MM.1S (cell line): ENCODE data around the gene CEP290.

ENCODE experiments used
- DNase-seq: peaks from one replicate; pipeline ENCODE4 v3.0.0-alpha.2; 2015
- H2AFZ ChIP-seq: fragments of 300-600 bp; sonication (generic); 2 replicates; pipeline ENCODE4 v1.6.0; 2016; ENCODE audit warnings: antibody characterized with exemption, low read length
- H3F3A ChIP-seq: fragments of 300-600 bp; sonication (generic); 2 replicates; pipeline ENCODE4 v1.6.1; 2016; ENCODE audit warnings: mild to moderate bottlenecking, antibody characterized with exemption, low read length, moderate library complexity, mixed read lengths; ENCODE audit not compliant: insufficient read depth
- H3K27ac ChIP-seq: fragments of 300-600 bp; sonication (generic); 2 replicates; pipeline ENCODE4 v1.5.1; 2016; ENCODE audit warnings: mild to moderate bottlenecking, low read length
- H3K27me3 ChIP-seq: fragments of 300-600 bp; sonication (generic); replicated peaks from 2 replicates; pipeline ENCODE4 v1.6.0; 2016; ENCODE audit warnings: low read length; ENCODE audit not compliant: insufficient read depth
- H3K36me3 ChIP-seq: fragments of 300-600 bp; sonication (generic); replicated peaks from 2 replicates; pipeline ENCODE4 v1.6.1; 2016; ENCODE audit warnings: mild to moderate bottlenecking, low read length, mixed read lengths; ENCODE audit not compliant: insufficient read depth
- H3K4me1 ChIP-seq: fragments of 300-600 bp; sonication (generic); 2 replicates; pipeline ENCODE4 v1.6.1; 2016; ENCODE audit warnings: low read length, mixed read lengths
- H3K4me2 ChIP-seq: fragments of 300-600 bp; sonication (generic); 2 replicates; pipeline ENCODE4 v1.6.0; 2016; ENCODE audit warnings: low read depth, low read length
- H3K4me3 ChIP-seq: fragments of 300-600 bp; sonication (generic); 2 replicates; pipeline ENCODE4 v1.5.1; 2016; ENCODE audit warnings: low read length, mixed read lengths
- H3K79me2 ChIP-seq: fragments of 300-600 bp; sonication (generic); 2 replicates; pipeline ENCODE4 v1.6.1; 2016; ENCODE audit warnings: mixed run types, low read length, mixed read lengths
- H3K9ac ChIP-seq: fragments of 300-600 bp; sonication (generic); 2 replicates; pipeline ENCODE4 v1.6.1; 2016; ENCODE audit warnings: low read length, mixed read lengths
- H3K9me2 ChIP-seq: fragments of 300-600 bp; sonication (generic); replicated peaks from 2 replicates; pipeline ENCODE4 v1.6.1; 2016; ENCODE audit warnings: mild to moderate bottlenecking, low read length, mixed read lengths; ENCODE audit not compliant: insufficient read depth
- H3K9me3 ChIP-seq: fragments of 300-600 bp; sonication (generic); replicated peaks from 2 replicates; pipeline ENCODE4 v1.6.1; 2016; ENCODE audit warnings: mild to moderate bottlenecking, low read length, mixed read lengths; ENCODE audit not compliant: insufficient read depth
- H4K20me1 ChIP-seq: fragments of 300-600 bp; sonication (generic); 2 replicates; pipeline ENCODE4 v1.6.1; 2016; ENCODE audit warnings: mild to moderate bottlenecking, low read length, moderate library complexity, mixed read lengths; ENCODE audit not compliant: insufficient read depth
- CTCF ChIP-seq: fragments of 300-600 bp; sonication (generic); IDR thresholded peaks from 2 replicates; pipeline ENCODE4 v1.5.1; 2016; ENCODE audit warnings: antibody characterized with exemption, low read length, mixed read lengths
- EZH2 ChIP-seq: fragments of 300-600 bp; sonication (generic); optimal IDR thresholded peaks from 2 replicates; pipeline ENCODE3; 2017; ENCODE audit warnings: low read depth, mild to moderate bottlenecking, antibody characterized with exemption, low read length, mixed read lengths
- EZH2phosphoT487 ChIP-seq: fragments of 300-600 bp; sonication (generic); IDR thresholded peaks from 2 replicates; pipeline ENCODE4 v1.6.1; 2018; ENCODE audit warnings: antibody characterized with exemption, low read length

The CEP290 gene

GRCh38 chr12:88111074-88111652, 30.7 kb downstream of the CEP290 start:
- no peak for TF ChIP-seq EZH2phosphoT487
- TF ChIP-seq CTCF, result peak; percentile 56
- Histone ChIP-seq H3K9me2 (no peaks in the 10 kb centered on the region), H2AFZ (peak overlapping the region; percentile 74; the same call in 1 of the 2 replicates), H3K36me3 (no peaks in the 10 kb centered on the region), H3K9ac (peak overlapping the region; percentile 43; the same call in 1 of the 2 replicates), H3K4me2 (peak overlapping the region; percentile 67), H3K27me3 (no peaks in the 10 kb centered on the region), H3F3A (no peaks in the 10 kb centered on the region), H3K4me1 (no peaks in the 10 kb centered on the region), H3K9me3 (no peaks in the 10 kb centered on the region), H3K27ac (no peak overlapping the region), H3K79me2 (no peaks in the 10 kb centered on the region), H4K20me1 (no peaks in the 10 kb centered on the region), H3K4me3 (peak overlapping the region; percentile 41)
- DNase-seq, result peak; percentile 71

GRCh38 chr12:88108021-88108420, 33.9 kb downstream of the CEP290 start:
- no peaks in the 10 kb centered on the region for H3K79me2 ChIP-seq
- H3K36me3 ChIP-seq, result no peaks in the 10 kb centered on the region
- no peaks in the 10 kb centered on the region for H3K9me2 ChIP-seq
- H3K27me3 ChIP-seq, result no peaks in the 10 kb centered on the region
- H2AFZ ChIP-seq, result no peak overlapping the region
- H3K9me3 ChIP-seq, result no peaks in the 10 kb centered on the region
- no peaks in the 10 kb centered on the region for H3K4me1 ChIP-seq
- no peaks in the 10 kb centered on the region for H3F3A ChIP-seq
- H3K27ac ChIP-seq, result no peak overlapping the region
- no peak overlapping the region for H3K4me3 ChIP-seq
- no peak for DNase-seq
- H4K20me1 ChIP-seq, result no peaks in the 10 kb centered on the region
- H3K9ac ChIP-seq, result no peak overlapping the region
- TF ChIP-seq CTCF (no peak), EZH2phosphoT487 (no peak), EZH2 (no peak)
- H3K4me2 ChIP-seq, result no peak overlapping the region

- no peak for TF ChIP-seq EZH2phosphoT487
- no peak for TF ChIP-seq EZH2
- TF ChIP-seq CTCF, result no peak
- DNase-seq, result no peak
- no peaks in the 10 kb centered on the region for H3K79me2 ChIP-seq
- no peak overlapping the region for H3K4me3 ChIP-seq
- H3F3A ChIP-seq, result no peaks in the 10 kb centered on the region
- no peak overlapping the region for H2AFZ ChIP-seq
- H3K9ac ChIP-seq, result no peak overlapping the region
- no peaks in the 10 kb centered on the region for H3K27me3 ChIP-seq
- H3K4me2 ChIP-seq, result no peak overlapping the region
- H3K36me3 ChIP-seq, result no peaks in the 10 kb centered on the region
- no peaks in the 10 kb centered on the region for H3K9me3 ChIP-seq
- H3K27ac ChIP-seq, result no peak overlapping the region
- H4K20me1 ChIP-seq, result no peaks in the 10 kb centered on the region
- no peaks in the 10 kb centered on the region for H3K4me1 ChIP-seq
- no peaks in the 10 kb centered on the region for H3K9me2 ChIP-seq
Measured at GRCh38 chr12:88093573-88093972, 48.3 kb downstream of the CEP290 start.
